GM18499 (cell line): ENCODE measurements around the gene CD247.
A peak's percentile ranks its signal among the peaks of the same experiment; 100 is the strongest.

Experiments
- ATAC-seq: cut with Tn5 transposase; IDR thresholded peaks from one replicate; pipeline ENCODE4 v1.9.1; 2021; ENCODE audit warnings: moderate number of reproducible peaks; ENCODE audit not compliant: insufficient read depth, unreplicated experiment

CD247 gene

GRCh38 chr1:167515461-167515860 is 2.9 kb downstream of the CD247 start:
- no peak for ATAC-seq

GRCh38 chr1:167514288-167514687 is 4.0 kb downstream of the CD247 start:
- no peak for ATAC-seq

- ATAC-seq = no peak
Observed at GRCh38 chr1:167512046-167512654, 6.2 kb downstream of the CD247 start.

DNA sequence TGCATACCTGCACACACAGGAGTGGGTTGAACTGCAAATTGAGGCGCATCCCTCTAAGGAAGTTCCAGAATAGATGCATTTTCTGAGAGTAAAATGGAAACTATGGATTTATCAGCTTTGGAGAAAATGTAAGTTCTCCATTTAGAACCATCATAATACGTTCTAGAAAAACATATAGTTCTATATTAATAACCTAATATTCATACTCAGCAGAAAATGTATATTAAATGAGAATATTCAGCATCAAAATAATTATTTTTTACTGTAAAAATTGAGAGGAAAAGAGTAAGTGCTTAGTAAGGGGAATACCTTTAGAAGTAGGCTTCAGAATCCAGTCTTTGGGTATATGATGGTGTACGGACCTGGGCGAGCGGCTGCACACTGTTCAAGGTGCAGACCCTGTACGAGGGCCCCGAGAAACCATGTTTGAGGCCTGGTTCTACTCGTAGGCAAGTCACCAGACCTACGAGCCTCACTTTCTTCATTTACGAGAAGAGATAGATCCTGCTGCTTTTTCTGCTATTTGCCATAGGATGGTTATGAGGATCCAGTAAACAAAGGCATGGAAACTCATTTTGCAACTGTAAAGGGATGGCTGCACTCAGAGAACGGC is 6.8 kb downstream of the CD247 start:
- ATAC-seq = no peak

- ATAC-seq = no peak
Observed at GRCh38 chr1:167510881-167511280, 7.4 kb downstream of the CD247 start.

DNA sequence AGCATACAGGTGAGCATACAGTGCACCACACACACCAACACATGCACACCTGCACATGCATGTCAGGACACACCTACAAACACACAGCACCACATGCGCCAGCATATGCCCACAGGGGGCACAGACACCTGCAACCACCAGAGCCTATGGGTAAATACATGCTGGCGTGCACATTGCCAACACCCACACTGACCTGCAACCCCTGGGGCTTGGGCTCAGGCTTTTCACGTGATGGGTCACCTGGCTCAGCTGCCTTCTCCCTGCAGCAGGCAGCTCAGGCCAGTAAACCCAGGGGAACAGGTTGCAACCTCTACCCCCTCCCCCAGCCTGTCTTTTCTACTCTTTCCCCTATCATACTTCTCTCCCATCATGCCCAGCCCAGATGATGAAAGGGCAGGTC is 8.1 kb downstream of the CD247 start:
- no peak for ATAC-seq

GRCh38 chr1:167509587-167509986 is 8.7 kb downstream of the CD247 start:
- no peak for ATAC-seq

- no peak for ATAC-seq
Observed at GRCh38 chr1:167507719-167508118, 10.6 kb downstream of the CD247 start.

DNA sequence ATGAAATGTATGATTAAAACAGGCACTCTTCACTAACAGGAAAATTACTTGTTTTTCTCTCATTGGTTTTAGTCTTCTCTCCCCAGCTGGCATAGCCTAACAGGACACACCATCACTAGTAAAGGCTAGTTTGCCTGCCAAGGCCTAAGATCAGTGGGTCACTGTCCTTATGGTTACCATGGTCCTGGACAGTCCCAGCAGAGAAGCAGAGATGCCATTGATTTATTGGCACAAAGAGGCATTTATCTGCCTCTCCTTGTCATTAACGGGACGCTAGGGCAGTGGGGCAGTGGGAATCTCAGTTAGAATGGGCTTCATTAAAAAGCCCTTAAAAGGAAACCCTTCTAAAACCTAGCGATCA is 13.9 kb downstream of the CD247 start:
- no peak for ATAC-seq

- ATAC-seq = no peak
Observed at GRCh38 chr1:167503626-167504466, 14.5 kb downstream of the CD247 start.

DNA sequence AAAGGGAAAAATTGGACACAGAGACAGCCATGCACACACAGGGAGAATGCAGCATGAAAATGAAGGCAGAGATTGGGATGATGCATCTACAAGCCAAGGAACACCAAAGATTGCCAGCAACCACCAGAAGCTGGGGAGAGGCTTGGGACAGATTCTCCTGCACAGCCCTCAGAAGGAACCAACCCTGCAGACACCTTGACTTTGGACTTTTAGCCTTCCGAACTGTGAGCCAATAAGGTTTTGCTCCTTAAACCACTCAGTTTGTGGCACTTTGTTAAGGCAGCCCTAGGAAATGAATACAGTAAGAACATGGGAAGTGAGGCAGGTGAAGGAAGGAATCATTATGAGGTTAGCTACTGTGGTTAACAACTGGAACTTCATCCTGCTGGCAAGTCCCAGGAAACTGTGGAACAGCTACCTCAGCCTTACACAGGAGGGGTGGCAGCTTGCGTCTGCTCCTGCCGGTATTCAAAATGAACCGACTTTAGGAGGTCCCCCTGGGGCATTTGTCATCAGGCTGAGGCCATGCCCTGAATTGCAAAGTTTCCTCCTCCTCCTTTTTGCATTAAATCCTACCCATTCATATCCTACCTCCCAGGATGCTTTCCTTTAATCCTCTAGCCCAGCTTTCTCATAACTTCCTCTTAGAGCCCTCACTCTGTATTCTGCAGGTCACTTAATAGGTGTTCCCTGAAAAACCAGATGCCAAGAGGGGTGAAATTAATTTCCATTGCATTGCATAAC is 15.4 kb downstream of the CD247 start:
- ATAC-seq = no peak

DNA sequence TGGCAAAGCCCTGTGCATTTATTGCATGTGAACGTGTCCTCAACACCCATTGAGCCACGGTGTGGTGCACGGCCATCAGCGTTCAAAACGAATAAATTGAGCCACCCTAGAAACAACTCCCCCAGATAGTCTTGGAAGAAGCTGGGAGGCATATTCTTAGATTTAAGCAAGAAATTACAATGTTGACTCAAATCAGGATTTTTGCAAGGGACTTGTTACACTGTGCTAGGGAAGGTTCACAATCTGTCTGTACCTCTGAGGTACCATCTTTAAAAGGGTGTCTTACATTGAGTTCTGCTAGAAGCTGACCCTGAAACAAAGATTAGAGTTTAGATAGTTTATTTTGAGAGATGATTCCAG is 16.2 kb downstream of the CD247 start:
- ATAC-seq = no peak

DNA sequence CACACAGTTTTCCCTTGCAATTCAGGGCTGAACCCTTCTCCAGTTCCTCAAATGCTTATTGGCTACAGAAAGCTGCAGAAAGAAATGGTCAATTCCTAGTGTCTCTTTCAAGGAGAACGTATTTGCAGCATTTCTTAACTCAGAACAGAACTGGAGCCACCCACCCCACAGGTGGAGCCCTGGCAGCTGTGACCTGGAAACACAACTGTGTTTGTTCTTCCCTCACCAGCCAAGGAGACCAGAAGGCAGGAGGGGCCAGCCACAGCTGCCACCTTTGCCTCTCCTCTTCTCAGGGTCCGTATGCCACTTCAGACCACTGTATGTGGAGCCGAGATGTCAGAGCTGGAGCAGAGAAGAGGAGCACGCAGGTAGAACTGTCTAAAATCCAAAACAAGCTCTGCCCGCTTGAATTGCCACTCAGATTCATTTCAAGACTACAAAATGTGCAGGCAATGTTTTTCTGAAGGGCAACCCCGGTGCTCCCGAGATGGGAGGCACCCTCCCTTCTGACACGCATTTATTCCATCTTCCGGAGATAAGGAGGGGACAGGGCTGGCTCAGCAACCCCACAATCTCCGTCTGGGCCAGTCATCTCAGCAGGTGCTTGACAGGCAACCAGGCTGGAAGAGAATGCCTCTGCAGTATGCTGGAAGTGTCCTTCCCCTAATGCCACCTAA is 16.7 kb downstream of the CD247 start:
- ATAC-seq = no peak

GRCh38 chr1:167500283-167500860 is 18.0 kb downstream of the CD247 start:
- no peak for ATAC-seq

- peak; percentile 96 for ATAC-seq
Observed at GRCh38 chr1:167499664-167500101, 18.6 kb downstream of the CD247 start.

DNA sequence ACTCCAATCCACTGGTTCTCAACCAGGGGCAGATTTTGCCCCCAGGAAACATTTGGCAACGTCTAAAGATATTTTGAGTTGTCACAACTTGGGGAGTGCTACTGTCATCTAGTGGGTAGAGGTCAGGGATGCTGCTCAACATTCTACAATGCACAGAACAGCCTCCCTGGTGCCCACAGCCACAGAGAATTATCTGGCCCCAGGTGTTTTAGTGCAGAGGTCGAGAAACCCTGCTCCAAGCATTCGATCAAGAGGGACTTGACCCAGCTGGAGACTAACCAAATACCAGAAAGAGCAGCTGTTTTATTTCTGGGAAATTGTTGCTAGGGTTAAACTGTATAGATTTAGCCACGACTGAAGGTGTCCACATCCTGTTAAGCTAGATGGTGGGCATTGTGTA is 19.2 kb downstream of the CD247 start:
- ATAC-seq = no peak

- ATAC-seq = no peak
Observed at GRCh38 chr1:167496797-167497619, 21.3 kb downstream of the CD247 start.

- no peak for ATAC-seq
Observed at GRCh38 chr1:167493372-167493771, 25.0 kb downstream of the CD247 start.

GRCh38 chr1:167492481-167492910 is 25.8 kb downstream of the CD247 start:
- ATAC-seq = no peak
